ENCODE measurements around the gene TAF4.
"Not testable (repeated sequence)": the region's sequence is repeated elsewhere in the genome, so short reads cannot be mapped to it uniquely, and the experiment has no call there.

Gene TAF4

DNA sequence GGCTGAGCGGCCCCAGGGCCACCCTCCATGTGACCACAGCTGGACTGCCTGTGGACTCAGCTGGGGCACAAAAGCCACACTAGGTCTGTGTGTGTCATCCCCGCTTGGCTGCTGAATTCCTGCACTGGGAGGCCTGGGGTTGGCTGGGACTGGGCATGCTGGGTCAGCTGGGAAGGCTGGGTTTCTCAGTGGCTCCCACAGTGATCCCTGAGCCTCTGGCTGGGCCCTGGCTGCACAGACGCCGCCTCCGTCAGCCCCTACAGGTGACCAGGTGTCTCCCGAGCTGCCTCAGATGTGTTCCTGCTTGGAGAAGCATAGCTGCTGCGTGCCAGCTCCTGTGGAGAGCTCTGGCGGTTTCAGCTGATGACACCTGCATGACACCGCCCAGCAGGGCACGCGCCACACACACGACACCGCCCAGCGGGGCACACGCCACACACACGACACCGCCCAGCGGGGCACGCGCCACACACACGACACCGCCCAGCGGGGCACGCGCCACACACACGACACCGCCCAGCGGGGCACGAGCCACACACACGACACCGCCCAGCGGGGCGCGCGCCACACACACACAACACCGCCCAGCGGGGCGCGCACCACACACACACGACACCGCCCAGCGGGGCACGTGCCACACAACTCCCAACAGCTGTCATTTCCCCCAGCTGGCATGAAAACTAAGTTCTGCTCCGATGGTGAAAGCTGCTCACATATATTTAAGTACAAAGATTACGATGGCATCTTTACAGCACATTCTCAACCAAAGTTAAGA lies 88.8 kb downstream of the TAF4 start:
- DNase-seq, result no peak

DNA sequence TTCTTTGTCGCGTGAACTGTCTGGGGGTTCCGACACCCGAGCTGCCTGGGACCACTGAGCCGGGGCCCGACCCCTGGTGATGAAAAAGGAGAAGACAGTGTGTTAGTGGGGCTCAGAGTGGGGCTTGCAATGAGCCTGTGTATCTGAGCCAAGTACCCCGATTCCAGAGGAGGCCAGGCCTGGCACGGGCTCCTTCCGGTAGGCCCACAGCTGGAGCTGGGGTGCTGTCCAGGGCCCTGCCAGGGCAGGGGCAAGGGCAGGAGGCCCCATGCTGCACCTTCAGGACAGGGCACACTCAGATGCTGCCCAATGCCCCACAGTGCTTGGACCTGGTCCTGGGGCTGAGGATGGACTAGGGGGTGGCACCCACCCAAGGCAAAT lies 89.4 kb downstream of the TAF4 start:
- no peak for DNase-seq

DNA sequence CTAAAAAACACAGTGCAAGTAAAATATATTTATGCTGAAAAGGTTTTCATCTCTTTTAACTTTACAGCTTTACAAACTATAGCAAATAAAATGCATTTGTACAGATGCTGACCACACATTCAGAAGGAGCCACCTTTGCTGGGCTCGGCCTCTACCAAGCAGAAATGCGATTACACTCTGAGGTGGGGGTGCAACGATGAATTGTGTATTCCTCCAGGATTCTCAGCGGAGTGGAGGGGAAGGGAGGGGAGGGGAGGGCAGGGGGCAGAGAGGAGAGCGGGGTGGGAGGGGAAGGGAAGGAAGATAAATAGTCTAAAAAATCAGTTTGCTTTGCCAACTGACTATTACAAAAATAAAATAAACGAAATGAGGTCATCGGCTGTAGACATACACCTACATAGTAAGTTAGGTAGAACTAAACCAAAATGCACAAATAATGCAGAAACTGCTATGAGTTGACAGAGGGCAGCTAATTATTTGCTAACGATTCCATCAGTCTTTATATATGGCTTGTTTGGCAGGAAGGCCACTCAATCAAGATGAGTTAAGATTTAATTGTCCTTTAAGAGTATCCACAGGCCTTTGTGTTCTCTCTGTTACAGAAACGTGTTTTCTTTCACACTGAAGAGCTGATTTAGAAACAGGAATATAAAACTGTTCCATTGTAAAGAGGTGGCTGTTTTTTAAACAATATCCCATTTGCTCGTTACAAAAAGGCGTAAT lies 90.1 kb downstream of the TAF4 start:
- no peak for DNase-seq

DNA sequence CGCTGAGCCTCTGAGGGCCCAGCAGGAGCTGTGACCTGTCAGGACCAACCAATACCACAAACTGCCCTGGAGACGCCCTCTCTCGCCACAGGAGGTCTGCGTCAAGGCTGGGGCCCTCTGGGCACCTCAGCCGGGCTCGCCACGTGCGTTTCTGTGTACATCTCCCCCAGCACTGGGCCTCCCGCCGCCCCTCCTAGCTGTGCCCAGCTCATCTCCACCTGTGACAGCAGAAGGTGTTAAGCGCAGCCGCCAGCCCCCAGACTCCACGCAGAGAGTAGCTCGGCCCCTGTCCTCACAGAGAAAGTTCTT lies 91.4 kb downstream of the TAF4 start:
- no peak for DNase-seq

DNA sequence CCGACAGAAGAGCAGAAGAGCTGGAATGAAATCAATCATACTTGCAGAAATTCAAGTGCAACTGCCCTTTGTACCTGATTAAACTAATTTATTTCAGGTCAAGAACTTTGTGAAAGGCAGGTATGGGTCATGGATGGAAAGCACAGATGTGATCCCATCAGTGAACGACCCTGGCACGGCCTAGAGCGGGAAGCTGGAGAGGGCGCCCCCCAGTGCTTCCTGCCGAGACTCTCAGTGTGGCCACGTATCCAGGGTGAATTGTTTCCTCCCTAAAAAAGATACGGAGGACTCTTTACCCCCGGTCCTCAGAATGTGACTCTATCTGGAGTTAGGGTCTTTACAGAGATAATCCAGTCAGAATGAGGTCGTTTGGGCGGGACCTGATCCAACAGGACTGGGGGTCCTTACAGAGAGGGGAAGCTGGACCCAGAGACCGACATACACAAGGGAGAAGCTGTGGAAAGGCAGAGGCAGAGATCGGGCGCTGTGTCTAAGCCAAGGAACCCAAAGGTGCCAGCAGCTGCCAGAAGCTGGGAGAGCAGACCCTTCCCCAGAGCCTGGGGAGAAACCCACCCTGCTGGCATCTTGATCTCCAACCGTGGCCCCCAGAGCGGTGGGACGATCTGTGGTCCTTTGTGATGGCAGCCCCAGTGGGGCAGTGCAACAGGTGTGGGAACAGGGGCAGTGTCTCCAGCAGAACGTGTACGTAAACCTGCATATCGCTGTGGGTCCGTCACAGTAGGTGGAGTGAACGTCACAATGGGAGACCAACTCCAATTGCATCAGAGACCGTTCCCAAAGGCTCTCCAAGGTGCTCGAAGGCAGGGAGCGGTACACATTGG lies 91.9 kb downstream of the TAF4 start:
- DNase-seq, result no peak

DNA sequence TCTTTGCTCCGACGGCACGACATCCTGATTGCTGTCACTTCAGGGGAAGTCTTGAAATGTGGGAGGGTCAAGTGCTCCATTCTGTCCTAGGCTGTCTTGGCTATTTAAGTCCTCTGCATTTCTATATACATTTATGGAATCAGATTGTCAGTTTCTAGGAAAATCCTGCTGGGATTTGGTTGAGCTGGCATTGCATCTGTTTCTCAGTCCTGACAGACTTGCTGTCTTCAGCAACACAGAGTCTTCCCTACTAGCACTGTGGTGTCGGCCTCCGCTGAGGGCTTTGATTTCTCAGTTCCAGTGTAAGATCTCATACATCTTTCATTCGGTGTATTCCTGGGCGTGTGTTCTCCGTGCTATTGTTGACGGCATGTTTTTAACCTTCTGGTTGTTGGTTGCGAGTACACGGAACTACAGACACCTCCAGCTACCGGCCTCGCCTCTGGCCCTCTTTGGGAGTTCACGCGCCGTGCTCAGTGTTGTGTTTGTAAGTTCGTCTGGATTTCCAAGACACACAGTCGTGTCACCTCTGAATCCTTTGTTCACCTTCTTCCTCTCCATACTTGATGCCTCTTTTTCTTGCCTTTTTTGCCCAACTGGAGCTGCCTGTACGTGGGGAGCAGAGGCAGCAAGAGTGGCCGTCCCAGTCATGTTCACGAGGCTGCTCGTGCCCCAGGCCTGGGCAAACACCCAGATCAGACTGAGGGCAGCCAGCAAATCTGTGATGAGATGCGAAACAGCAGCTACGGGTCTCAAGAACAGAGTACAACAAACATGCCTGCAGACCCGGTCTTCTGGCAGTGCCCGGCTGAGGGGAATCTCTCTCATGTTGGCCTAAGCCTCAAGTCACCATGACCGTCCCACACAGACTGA lies 92.8 kb downstream of the TAF4 start:
- no peak for DNase-seq

DNA sequence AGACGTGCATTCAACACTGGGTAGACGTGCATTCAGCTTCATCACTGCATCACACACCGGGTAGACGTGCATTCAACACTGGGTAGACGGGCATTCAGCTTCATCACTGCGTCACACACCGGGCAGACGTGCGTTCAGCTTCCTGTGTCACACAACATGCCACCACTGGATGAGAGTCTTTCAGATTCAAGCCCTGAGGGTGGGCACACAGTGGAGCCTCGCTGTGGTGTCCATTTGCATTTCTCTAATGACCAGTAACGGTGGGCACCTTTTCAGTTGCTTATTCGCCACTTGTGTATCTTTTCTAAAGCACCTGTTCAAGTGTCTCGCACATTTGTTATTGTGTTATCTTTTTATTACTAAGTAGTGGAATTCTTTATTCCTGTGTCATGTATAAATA lies 94.1 kb downstream of the TAF4 start:
- not testable (repeated sequence) for DNase-seq

DNA sequence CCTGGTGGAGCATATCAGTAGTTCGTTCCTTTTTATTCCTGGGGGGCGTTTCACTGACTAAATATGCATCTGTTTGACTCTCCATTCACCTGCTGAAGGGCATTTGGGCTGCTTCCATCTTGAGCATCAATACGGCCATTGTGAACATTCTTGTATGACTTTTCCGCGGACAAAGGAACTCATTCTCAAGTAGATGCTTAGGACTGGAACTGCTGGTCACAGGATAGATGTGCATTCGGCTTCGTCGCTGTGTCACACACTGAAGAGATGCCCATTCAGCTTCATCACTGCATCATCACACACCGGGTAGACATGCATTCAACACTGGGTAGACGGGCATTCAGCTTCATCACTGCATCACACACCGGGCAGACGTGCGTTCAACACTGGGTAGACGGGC lies 95.3 kb downstream of the TAF4 start:
- DNase-seq, result no peak

DNA sequence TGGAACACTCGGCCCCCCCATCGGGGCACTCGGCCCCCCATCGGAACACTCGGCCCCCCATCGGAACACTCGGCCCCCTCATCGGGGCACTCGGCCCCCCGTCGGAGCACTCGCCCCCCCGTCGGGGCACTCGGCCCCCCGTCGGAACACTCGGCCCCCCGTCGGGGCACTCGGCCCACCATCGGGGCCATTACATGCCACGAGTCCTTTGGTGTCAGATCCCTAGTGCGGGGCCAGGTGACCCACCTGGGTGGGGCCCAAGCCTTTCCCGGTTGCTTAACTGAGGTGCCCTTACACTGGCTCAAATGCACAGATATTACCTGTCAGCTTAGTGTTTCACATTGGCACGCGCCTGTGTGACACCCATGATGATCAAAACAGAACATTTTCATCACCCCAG lies 95.9 kb downstream of the TAF4 start:
- no peak for DNase-seq

DNA sequence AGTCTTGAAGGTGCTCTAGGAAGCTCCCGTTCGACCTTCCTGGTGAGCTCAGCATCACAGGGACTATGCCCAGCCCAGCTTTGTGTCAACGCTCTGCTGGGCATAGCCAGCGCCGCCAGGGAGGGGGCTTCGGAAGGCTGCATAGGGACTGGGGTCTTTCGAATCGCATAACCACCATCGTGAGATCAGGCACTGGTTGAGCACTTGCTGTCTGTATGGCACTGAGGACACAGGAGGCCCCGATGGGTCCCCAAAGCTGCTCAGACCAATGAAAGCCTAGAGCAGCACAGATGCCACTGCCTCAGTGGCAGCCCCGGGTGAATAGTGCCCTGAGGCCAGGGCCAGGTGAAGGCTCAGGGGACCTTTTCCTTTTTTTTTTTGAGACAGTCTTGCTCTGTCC lies 96.7 kb downstream of the TAF4 start:
- DNase-seq, result no peak

DNA sequence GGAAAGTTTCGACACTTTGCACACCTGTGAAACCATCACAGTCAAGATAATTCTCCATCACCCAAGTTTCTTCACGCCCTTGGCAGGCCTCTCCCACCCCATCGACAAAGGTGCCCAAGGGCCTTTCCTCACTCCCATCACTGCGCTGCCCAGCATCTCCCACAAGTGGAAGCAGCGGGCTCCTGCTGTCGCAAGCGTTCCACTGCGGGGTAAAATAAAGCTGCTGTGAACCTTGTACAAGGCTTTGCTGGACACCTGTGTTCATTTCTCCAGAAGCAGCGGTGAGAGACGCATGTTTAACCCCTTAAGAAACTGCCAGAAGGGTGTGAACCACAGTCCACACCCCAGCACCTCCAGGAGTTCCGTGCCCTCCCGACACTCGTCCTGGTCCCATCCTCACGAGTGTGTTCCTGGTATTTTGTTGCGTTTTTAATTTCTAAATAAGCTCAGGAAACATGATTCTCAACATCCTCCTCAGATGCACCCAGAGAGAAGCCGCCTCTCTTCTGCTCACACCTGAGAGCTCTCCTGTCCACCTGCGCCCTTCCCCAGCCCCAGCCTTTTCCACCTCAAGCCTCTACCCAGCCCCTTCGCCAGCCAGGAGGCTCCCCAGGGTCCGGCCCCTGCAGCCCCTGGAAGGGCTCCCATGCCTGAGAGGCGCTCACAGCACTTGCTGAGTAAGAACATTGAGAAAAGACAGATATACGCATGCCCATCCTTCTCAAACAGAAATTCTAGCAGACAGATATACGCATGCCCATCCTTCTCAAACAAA lies 97.5 kb downstream of the TAF4 start:
- no peak for DNase-seq

DNA sequence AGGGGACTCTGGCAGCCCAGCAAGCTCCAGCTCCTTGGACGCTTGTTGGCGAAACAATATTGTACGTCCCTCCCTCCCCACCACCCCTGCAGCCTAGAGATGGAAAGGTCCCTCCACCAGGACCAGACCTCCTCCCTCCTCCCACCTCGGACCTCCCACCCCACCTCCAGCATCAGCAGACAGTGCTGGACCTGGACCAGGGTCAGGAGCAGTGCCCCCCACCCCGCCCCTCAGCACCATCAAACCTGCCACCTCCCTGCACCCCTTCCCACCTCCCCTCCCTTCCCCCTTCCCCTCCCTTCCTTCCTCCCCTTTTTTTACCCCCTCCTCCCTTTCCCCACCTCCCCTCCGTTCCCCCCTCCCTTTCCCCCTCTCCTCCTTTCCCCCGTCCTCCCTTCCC lies 98.4 kb downstream of the TAF4 start:
- DNase-seq, result no peak

DNA sequence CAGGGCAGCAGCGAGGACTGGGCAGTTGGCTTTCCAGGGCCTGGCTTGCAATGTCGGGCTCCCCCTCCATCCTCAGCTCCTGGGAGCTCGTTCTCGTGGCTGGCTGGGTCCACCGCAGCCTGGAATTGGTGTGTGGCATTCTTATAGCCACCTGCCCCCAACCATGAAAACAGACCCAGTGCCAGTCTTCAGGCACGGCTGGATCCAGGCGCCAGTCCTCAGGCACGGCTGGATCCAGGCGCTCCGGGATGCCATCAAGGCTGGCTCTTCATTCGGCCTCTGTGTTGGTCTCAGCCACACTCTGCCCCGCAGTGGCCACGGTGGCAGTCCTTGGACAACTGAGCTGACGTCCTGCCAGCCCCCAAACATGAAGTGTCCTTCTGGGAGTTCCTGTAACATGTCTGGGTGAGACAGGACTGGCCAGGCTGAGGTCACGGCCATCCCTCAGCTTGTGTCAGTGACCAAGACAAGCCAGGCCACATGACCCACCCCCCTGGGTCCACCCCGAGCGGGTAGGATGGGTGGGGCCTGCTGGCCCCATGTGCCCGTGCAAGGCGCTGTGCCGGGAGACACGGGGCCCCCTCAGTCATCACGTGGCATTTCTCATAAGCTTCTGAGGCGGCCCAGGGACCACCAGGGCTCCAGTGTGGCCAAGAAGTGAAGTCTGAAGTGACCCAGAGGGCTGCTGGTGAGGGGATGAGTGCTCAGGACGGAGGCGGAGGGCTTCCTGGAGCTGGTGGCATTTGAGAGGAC lies 99.0 kb downstream of the TAF4 start:
- DNase-seq, result no peak

DNA sequence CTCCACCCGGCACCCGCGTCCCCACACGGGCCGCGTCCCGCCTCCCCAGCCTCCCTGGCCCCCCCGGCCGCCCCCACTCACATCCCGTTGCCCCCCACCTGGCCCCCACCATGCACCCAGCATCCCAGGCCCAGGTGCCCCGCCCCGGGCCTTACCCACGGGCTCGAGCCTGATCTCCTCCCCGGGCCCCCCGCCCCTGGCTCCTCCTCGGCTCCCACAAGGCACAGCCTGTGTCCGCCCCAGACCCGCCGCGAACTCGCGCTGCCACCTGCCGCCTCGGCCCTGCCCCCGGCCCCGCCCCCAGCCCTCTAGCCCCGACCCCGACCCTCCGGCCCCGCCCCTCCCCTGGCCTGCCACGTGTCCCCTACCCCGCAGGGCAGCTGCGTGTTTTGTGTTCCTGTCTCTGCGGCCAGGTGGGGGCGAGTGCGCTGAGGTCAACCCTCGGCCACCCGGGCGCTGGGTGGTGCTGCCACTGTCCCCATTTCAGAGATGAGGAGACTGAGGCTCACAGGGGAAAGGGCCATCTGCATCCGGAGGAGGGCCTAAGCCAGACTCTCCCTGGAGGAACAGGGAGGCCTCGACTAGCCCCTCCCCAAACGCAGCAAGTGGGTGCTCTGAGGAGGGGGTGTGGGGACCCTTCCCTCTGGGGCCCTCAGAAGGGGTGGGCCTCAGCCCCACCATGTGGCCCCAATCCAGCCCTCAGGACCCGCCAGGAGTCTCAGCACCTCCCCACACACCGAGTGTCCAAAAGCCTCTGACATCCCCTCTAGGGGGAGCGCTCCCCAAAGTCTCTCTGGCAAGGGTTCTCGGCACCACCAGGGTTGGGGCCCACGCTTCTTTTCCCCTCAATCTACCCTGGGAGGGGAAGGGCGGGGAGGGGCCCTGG lies 99.8 kb downstream of the TAF4 start:
- no peak for DNase-seq

DNA sequence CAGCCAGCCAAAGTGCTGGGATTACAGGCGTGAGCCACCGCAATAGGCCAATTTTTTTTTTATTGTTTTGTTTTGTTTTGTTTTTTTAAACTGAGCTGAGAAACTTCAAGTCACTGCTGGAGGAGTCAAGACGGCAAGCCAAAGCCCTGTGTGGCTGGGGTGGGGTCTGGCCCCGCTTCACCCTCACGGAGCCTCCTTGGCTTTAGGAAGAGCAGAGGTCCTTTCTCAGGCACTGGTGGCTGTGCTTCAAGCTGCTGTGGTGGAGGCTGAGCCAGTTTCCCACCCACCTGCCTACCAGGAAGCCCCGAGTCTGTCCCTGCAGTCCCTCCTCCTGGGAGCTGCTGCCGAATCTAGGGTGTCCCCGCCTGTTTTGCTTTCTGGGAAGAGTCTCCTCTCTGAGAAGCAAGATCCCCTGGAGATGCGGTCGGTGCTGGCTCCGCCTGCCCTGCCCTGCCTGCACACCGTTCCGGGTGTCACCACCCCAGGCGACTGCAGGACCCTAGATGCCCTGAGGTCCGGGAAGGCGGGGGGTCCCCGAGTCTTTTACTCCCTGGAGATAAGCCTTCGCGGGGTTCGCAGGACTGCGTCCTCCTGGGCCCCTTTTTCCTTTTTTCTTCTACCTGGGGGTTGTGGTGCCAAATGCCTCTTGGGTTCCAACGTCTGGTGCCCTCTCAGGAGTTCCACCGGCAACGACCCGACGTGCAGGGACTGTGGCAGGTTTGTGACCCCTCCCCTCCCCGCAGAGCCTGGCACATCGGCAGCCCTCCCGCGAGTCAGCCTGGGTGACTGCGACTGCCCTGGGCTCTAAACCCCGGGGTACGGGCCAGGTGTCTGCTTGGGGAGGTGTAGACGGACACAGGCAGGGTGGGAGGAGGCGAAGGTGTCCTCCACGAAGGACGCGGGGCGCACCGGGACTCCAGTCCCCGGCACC lies 100.7 kb downstream of the TAF4 start:
- no peak for DNase-seq

DNA sequence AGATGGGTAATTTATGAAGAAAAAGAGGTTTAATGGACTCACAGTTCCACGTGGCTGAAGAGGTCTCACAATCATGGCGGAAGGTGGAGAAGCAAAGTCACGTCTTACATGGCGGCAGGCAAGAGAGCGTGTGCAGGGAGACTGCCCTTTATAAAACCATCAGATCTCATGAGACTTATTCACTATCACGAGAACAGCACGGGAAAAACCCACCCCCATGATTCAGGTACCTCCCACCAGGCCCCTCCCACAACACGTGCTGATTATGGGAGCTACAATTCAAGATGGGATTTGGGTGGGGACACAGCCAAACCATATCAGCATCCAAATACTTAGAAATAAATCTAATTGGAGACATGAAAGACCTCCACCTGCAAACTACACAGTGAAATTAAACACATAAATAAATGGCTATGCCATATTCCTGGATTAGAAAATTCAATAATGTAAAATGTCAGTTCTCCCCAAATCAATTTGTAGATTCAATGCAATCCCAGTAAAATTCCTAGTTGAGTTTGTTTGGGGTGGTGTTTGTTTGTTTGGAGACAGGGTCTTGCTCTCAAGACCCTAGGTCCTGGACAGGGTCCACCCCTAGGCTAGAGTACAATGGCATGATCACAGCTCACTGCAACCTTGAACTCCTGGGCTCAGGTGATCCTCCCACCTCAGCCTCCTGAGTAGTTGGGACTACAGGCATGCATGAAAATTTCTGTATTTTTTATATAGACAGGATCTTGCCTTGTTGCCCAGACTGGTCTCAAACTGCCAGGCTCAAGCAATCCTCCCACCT lies 101.6 kb downstream of the TAF4 start:
- no peak for DNase-seq

DNA sequence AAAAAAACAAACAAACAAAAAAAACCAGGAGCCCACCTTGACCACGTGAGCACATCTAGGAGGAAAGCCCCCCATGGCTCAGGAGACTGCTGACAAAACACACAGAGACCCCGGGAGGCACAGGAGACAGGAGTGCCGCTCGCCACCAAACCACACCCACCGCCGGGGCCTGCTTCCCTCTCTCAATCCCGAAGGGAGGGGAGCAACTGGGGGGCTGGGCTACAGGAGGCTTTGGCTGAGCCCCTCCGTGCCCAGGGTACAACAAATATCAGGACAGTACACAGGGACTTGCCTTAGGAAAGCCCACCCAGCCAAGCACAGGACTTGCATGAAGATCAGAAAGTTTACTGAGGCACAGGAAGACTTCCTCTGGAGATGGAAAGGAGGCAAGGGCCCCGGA lies 102.5 kb downstream of the TAF4 start:
- DNase-seq, result no peak

DNA sequence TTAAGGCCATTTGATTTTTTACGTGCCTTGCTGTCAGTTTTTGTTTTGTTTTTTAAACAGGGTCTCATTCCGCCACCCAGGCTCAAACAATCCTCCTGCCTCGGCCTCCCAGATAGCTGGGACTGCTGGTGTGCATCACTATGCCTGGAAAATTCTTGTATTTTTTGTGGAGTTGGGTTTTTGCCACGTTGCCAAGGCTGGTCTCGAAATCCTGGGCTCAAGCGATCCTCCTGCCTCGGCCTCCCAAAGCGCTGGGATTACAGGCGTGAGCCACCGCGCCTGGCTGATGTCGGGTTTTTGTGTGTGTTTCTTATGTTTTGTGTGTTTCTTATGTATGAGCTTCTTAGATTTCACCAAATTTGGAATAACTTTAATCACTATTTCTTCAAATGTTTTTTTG lies 104.8 kb downstream of the TAF4 start:
- no peak for DNase-seq

Measured in HCEC 1CT (cell line).